Neural crest cell (in vitro differentiated cells): ENCODE results near the gene RPL37A. TPM values are rescaled to one million over a fixed set of nuclear protein-coding genes. Genes with fewer than 3 reads are reported as not detected.

Experiments
- DNase-seq: peaks from one replicate; pipeline ENCODE4 v3.0.0; 2021; ENCODE audit warnings: low read depth, mixed read lengths, low spot score
- H3K27ac Mint-ChIP-seq: one replicate; pipeline ENCODE4 v1.8.0; 2021; ENCODE audit warnings: mild to moderate bottlenecking, mixed read lengths; ENCODE audit not compliant: unreplicated experiment
- H3K27me3 Mint-ChIP-seq: 2 replicates; pipeline ENCODE4 v1.8.0; 2021; ENCODE audit warnings: low read depth, mild to moderate bottlenecking, mixed read lengths
- H3K36me3 Mint-ChIP-seq: 2 replicates; pipeline ENCODE4 v1.8.0; 2021; ENCODE audit warnings: low read depth, mild to moderate bottlenecking, mixed read lengths
- H3K4me1 Mint-ChIP-seq: 2 replicates; pipeline ENCODE4 v1.8.0; 2021; ENCODE audit warnings: mixed read lengths
- H3K4me3 Mint-ChIP-seq: one replicate; pipeline ENCODE4 v1.8.0; 2021; ENCODE audit warnings: mild to moderate bottlenecking, mixed read lengths
- H3K9me3 Mint-ChIP-seq: 2 replicates; pipeline ENCODE4 v1.8.0; 2021; ENCODE audit warnings: mixed read lengths
- total RNA-seq: library from RNA; stranded (reverse); gene quantifications from 2 replicates; pipeline ENCODE4 v1.2.1, GENCODE V29; 2021
- TF ChIP-seq, protein P1 (sequence below): fragments of 200-600 bp; sonication (generic); conservative IDR thresholded peaks from 2 replicates; pipeline ENCODE4 v1.5.0; 2021; ENCODE audit warnings: antibody characterized with exemption, mild to moderate bottlenecking

The RPL37A gene
- total RNA-seq, 1 donor from 2014 or later: 3,339 TPM

DNA sequence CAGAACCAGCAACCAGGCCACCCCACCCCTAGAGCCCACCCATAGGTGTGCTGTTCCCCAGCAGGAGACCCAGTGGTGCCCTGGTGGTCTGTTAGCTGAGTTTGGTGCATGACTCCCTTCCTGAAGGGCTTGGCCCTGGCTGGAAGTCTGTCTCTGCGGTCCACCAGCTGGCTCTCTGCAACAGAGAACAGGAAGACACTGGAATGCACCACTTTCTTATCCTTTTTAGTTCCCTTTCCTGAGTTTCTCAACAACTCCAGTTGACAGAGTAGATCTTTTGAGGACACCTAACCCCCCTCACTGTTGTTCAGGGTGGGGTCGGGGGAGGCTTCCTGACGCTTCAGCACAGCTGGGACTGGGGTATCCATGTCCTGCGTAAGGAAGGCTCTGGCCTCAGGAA is 11.9 kb upstream of the RPL37A start:
- Mint-ChIP-seq H3K36me3 (peaks cover 3% of the 10 kb centered on the region), H3K27me3 (no peaks in the 10 kb centered on the region), H3K27ac (no peak overlapping the region), H3K4me1 (peaks cover under 1% of the 10 kb centered on the region), H3K4me3 (no peak overlapping the region), H3K9me3 (no peaks in the 10 kb centered on the region)
- no peak for DNase-seq
- TF ChIP-seq, protein P1, sequence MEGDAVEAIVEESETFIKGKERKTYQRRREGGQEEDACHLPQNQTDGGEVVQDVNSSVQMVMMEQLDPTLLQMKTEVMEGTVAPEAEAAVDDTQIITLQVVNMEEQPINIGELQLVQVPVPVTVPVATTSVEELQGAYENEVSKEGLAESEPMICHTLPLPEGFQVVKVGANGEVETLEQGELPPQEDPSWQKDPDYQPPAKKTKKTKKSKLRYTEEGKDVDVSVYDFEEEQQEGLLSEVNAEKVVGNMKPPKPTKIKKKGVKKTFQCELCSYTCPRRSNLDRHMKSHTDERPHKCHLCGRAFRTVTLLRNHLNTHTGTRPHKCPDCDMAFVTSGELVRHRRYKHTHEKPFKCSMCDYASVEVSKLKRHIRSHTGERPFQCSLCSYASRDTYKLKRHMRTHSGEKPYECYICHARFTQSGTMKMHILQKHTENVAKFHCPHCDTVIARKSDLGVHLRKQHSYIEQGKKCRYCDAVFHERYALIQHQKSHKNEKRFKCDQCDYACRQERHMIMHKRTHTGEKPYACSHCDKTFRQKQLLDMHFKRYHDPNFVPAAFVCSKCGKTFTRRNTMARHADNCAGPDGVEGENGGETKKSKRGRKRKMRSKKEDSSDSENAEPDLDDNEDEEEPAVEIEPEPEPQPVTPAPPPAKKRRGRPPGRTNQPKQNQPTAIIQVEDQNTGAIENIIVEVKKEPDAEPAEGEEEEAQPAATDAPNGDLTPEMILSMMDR: no peak

DNA sequence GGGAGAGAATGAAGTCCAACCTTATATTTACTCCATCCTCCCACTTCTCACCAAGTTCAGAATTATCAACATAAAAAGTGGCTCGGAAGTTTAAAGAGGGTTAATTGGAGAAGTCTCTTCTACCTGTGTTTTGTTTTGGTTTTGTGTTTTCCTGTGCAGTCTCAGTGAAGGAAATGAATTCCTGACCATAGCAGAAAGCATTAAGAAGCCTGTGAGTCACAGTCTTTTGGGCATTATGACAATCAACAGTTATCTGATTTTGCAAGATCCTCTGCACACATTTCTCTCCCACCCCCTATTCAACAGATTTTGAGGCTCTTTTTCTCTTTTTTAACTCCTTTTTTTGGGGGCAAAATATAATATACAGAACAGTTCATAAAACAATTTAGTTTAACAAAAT is 8.6 kb upstream of the RPL37A start:
- no peaks in the 10 kb centered on the region for H3K9me3 Mint-ChIP-seq
- DNase-seq: no peak
- H3K27me3 Mint-ChIP-seq: no peaks in the 10 kb centered on the region
- H3K4me3 Mint-ChIP-seq: no peak overlapping the region
- TF ChIP-seq, protein P1: no peak
- H3K36me3 Mint-ChIP-seq: no peaks in the 10 kb centered on the region
- H3K27ac Mint-ChIP-seq: no peak overlapping the region
- H3K4me1 Mint-ChIP-seq: peaks cover 9% of the 10 kb centered on the region

DNA sequence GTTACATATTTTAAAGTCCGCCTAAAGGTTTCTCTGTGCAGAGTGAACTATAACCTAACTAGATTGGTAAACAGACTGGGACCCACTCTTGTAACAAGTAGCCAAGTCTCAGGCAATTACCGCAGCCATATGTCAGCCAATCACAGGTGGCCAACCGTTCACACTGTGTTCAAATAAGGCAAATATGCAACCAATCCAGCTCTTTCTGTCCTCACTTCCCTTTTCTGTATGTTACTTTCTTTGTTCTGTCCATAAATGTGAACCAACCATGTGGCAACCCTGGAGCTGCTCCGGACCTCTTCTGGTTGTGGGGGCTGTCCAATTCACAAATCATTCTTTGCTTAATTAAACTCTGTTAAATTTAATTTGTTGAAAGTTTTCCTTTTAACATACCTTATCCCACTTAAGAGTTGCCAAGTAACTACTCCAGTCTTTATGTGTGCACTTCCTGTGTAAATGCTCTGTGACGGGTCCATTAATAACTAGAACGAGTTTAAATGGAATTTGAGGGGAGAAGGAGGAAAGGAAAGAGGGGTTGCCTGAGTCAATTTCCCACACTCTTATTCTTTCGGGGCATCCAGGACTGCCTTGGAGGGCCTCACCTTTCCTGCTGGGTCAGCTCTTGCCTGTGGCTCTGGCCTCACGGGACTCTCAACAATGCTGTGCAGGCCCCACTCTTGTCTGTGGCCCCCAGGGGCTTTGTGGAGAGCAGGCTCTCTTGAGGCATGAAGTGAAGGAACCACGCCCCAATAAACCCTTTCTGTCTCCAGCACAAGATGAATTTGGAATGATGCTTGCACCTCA is 6.6 kb upstream of the RPL37A start:
- no peaks in the 10 kb centered on the region for H3K9me3 Mint-ChIP-seq
- peaks cover 9% of the 10 kb centered on the region for H3K4me1 Mint-ChIP-seq
- H3K27me3 Mint-ChIP-seq: no peaks in the 10 kb centered on the region
- H3K27ac Mint-ChIP-seq: no peak overlapping the region
- H3K4me3 Mint-ChIP-seq: no peak overlapping the region
- TF ChIP-seq, protein P1: no peak
- no peak for DNase-seq
- no peaks in the 10 kb centered on the region for H3K36me3 Mint-ChIP-seq

DNA sequence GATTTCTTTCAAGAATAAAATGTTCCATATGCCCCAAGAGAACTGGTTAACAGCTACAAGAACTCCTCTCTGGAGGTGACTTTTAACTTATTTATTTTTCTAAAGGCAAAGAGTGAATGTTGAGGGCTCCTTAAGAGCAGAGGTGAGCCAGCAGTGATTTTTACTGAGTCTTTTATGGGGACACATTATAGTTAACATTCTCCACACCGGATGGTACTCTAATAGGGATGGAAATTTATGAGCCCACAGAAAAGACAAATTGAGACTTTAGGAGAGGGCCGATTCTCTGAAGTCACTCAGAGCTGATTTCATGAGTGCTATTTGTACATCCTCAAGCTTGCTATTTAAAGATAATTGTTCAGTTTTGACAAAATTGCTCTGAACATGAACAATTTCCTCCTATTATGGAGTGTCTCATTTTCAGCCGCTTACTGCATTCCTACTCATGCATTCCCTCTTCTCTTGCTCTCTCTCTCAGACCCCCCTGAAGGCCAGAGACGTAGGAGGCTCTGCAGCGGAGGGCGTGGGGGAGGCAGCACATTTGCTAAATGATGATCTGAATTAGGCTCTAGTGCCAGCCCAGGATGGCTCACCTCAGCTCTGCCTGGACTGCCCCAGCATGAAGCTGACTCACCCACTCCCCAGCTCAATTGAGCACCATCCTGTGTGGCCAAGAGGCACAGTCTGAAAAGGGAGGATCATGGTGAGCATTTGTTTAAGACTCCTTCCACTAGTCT is 5.9 kb upstream of the RPL37A start:
- peaks cover 16% of the 10 kb centered on the region for H3K4me1 Mint-ChIP-seq
- no peak overlapping the region for H3K4me3 Mint-ChIP-seq
- no peak overlapping the region for H3K27ac Mint-ChIP-seq
- H3K9me3 Mint-ChIP-seq: no peaks in the 10 kb centered on the region
- no peaks in the 10 kb centered on the region for H3K36me3 Mint-ChIP-seq
- TF ChIP-seq, protein P1: no peak
- DNase-seq: no peak
- H3K27me3 Mint-ChIP-seq: no peaks in the 10 kb centered on the region

DNA sequence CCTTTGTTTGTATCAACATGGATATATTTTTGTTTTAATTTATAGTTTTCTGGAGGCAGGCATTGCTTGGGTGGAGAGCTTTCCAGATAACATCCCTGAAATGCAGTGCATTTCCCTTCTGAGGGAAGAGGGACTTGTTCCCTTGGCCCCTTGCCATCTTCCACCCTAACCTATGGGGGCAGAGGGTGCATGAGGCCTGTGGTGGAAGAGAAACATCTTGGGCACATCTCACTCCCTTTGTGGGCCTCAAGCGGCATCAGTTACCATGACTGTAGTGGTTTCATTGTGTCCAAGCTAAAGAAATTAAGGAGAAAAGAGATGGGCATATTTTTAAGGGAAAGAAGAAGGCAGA is 5.3 kb upstream of the RPL37A start:
- Mint-ChIP-seq H3K4me3 (peak overlapping the region; percentile 8), H3K36me3 (no peaks in the 10 kb centered on the region), H3K27me3 (no peaks in the 10 kb centered on the region), H3K9me3 (no peaks in the 10 kb centered on the region), H3K4me1 (peaks cover 21% of the 10 kb centered on the region), H3K27ac (no peak overlapping the region)
- TF ChIP-seq, protein P1: no peak
- no peak for DNase-seq
